Measurements from ENCODE around the gene AMH.

GRCh38 chr19:2242816-2243215, 6.3 kb upstream of the AMH start:
- TF ChIP-seq CTCF (IDR thresholded peaks at IDR 0.05) (no peak), POLR2A (IDR thresholded peaks at IDR 0.05) (no peak), EP300 (IDR thresholded peaks at IDR 0.05) (no peak)

All from ovary (tissue), 3 donors.